ENCODE data around the gene CTSD. TPM values are rescaled to one million over a fixed set of nuclear protein-coding genes. Genes with fewer than 3 reads are reported as not detected.

CTSD gene
- total and polyA plus RNA-seq, 8 donors, result 231 to 596 (median 310) TPM

GRCh38 chr11:1728931-1729691 is 34.6 kb downstream of the CTSD start:
- 66 to 80% methylated on average over 25 of the region's 25 CpGs for WGBS, 2 donors
- no peak overlapping the region for H3K27ac ChIP-seq
- ATAC-seq, result peak in 1 of 4 donors; percentile 27
- TF ChIP-seq CTCF (IDR thresholded peaks at IDR 0.05), result no peak
- intact Hi-C loops (cut with DNase I), result no loop called here
- no peak for DNase-seq
- no peaks in the 10 kb centered on the region for H3K9me3 ChIP-seq
- no peaks in the 10 kb centered on the region for H3K36me3 ChIP-seq
- H3K27me3 ChIP-seq, result no peaks in the 10 kb centered on the region
- no peaks in the 10 kb centered on the region for H3K4me1 ChIP-seq
- no peak overlapping the region for H3K4me3 ChIP-seq
- FAIRE-seq, result no peak

- Histone ChIP-seq H3K27me3 (no peaks in the 10 kb centered on the region), H3K9me3 (no peaks in the 10 kb centered on the region), H3K4me3 (no peak overlapping the region), H3K27ac (no peak overlapping the region), H3K4me1 (no peaks in the 10 kb centered on the region), H3K36me3 (no peaks in the 10 kb centered on the region)
- intact Hi-C loops (cut with DNase I), result no loop called here
- FAIRE-seq, result no peak
- no peak for DNase-seq
- 44 to 51% methylated on average over 4 of the region's 4 CpGs for WGBS, 2 donors
- no peak for ATAC-seq
- no peak for TF ChIP-seq CTCF (IDR thresholded peaks at IDR 0.05)
Measured at GRCh38 chr11:1728301-1728700, 35.4 kb downstream of the CTSD start.

GRCh38 chr11:1727861-1728260 is 35.9 kb downstream of the CTSD start:
- no peak for TF ChIP-seq CTCF (IDR thresholded peaks at IDR 0.05)
- Histone ChIP-seq H3K27ac (no peak overlapping the region), H3K4me3 (no peak overlapping the region), H3K27me3 (no peaks in the 10 kb centered on the region), H3K4me1 (no peaks in the 10 kb centered on the region), H3K9me3 (no peaks in the 10 kb centered on the region), H3K36me3 (no peaks in the 10 kb centered on the region)
- no peak for DNase-seq
- FAIRE-seq, result no peak
- no peak for ATAC-seq
- WGBS, 2 donors, result 61 to 79% methylated on average over 9 of the region's 9 CpGs
- intact Hi-C loops (cut with DNase I), result no loop called here

GRCh38 chr11:1727096-1727690 is 36.5 kb downstream of the CTSD start:
- no peak for FAIRE-seq
- Histone ChIP-seq H3K9me3 (no peaks in the 10 kb centered on the region), H3K36me3 (no peaks in the 10 kb centered on the region), H3K27ac (no peak overlapping the region), H3K27me3 (no peaks in the 10 kb centered on the region), H3K4me1 (no peaks in the 10 kb centered on the region), H3K4me3 (no peak overlapping the region)
- ATAC-seq, result peak in 1 of 4 donors; percentile 15
- no peak for DNase-seq
- 33 to 45% methylated on average over 11 of the region's 11 CpGs for WGBS, 2 donors
- intact Hi-C loops (cut with DNase I), result no loop called here
- TF ChIP-seq CTCF (IDR thresholded peaks at IDR 0.05), result no peak

- 54 to 70% methylated on average over 8 of the region's 8 CpGs for WGBS, 2 donors
- ATAC-seq, result no peak
- intact Hi-C loops (cut with DNase I), result no loop called here
- Histone ChIP-seq H3K36me3 (no peaks in the 10 kb centered on the region), H3K9me3 (no peaks in the 10 kb centered on the region), H3K4me3 (no peak overlapping the region), H3K27me3 (no peaks in the 10 kb centered on the region), H3K4me1 (no peaks in the 10 kb centered on the region), H3K27ac (no peak overlapping the region)
- no peak for DNase-seq
- no peak for FAIRE-seq
- TF ChIP-seq CTCF (IDR thresholded peaks at IDR 0.05), result no peak
Measured at GRCh38 chr11:1719781-1720180, 43.9 kb downstream of the CTSD start.

All from pancreas (tissue), 10 donors.